ENCODE results near the gene NCKAP5L. TPM values are rescaled to one million over a fixed set of nuclear protein-coding genes. Genes with fewer than 3 reads are reported as not detected.

The NCKAP5L gene
- polyA plus RNA-seq, 1 donor (not counting 4 experiments of a cell fraction or from before 2014, with no cell fraction given) = 3.9 TPM

- Histone ChIP-seq H3K9me3 (ENCODE audit: control insufficient read depth, low read depth, low read length) (no peaks in the 10 kb centered on the region), H3K9me1 (ENCODE audit: control insufficient read depth, extremely low read depth, insufficient read depth, low read length) (no peaks in the 10 kb centered on the region), H3K79me2 (ENCODE audit: control insufficient read depth, insufficient read depth, low read length) (no peaks in the 10 kb centered on the region), H3K4me3 (ENCODE audit: control insufficient read depth in 2 of 3, extremely low read depth in 1 of 3, insufficient read depth in 2 of 3, low read depth in 1 of 3, low read length in 3 of 3) (no peak overlapping the region), H3K4me1 (ENCODE audit: control insufficient read depth, extremely low read depth, insufficient read depth, low read length) (peaks cover 10% of the 10 kb centered on the region), H2AFZ (ENCODE audit: control insufficient read depth, low read length) (no peak overlapping the region), H3K4me2 (ENCODE audit: control insufficient read depth, extremely low read depth, insufficient read depth, low read depth, low read length) (no peak overlapping the region), H3K27me3 (ENCODE audit: control insufficient read depth, extremely low read depth, insufficient read depth, low read length) (peaks cover 8% of the 10 kb centered on the region), H3K36me3 (ENCODE audit: control insufficient read depth in 2 of 2, extremely low read depth in 1 of 2, insufficient read depth in 2 of 2, low read length in 2 of 2) (no peaks in the 10 kb centered on the region), H3K9ac (ENCODE audit: control insufficient read depth, extremely low read depth, insufficient read depth, low read length) (no peak overlapping the region), H3K27ac (ENCODE audit: control insufficient read depth, insufficient read depth, low read length) (no peak overlapping the region), H4K20me1 (ENCODE audit: control insufficient read depth, extremely low read depth, insufficient read depth, low read length) (no peaks in the 10 kb centered on the region)
- dilution Hi-C loops (cut with MboI; ENCODE audit: extremely low pct_ligation_motif_present, low sequenced_read_pairs) = loop anchor here (25.0 kb wide), 1 partner anchor 191 kb away; the partner anchor contains the start of gene ASIC1
- FAIRE-seq (no peak), DNase-seq (ENCODE audit: low read depth, low spot score) (no peak)
- no peak for TF ChIP-seq EZH2 (IDR thresholded peaks at IDR 0.05; ENCODE audit: low read length)
- TF ChIP-seq, protein P1, sequence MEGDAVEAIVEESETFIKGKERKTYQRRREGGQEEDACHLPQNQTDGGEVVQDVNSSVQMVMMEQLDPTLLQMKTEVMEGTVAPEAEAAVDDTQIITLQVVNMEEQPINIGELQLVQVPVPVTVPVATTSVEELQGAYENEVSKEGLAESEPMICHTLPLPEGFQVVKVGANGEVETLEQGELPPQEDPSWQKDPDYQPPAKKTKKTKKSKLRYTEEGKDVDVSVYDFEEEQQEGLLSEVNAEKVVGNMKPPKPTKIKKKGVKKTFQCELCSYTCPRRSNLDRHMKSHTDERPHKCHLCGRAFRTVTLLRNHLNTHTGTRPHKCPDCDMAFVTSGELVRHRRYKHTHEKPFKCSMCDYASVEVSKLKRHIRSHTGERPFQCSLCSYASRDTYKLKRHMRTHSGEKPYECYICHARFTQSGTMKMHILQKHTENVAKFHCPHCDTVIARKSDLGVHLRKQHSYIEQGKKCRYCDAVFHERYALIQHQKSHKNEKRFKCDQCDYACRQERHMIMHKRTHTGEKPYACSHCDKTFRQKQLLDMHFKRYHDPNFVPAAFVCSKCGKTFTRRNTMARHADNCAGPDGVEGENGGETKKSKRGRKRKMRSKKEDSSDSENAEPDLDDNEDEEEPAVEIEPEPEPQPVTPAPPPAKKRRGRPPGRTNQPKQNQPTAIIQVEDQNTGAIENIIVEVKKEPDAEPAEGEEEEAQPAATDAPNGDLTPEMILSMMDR (optimal IDR thresholded peaks at IDR 0.05 in 1 of 3, IDR thresholded peaks at IDR 0.05 in 1 of 3, conservative IDR thresholded peaks at IDR 0.05 in 1 of 3; ENCODE audit: extremely low read depth in 1 of 3, insufficient read depth in 2 of 3, low read length in 3 of 3) = no peak
These were observed 43.0 kb upstream of the NCKAP5L start for GRCh38 chr12:49871263-49871561.

DNA sequence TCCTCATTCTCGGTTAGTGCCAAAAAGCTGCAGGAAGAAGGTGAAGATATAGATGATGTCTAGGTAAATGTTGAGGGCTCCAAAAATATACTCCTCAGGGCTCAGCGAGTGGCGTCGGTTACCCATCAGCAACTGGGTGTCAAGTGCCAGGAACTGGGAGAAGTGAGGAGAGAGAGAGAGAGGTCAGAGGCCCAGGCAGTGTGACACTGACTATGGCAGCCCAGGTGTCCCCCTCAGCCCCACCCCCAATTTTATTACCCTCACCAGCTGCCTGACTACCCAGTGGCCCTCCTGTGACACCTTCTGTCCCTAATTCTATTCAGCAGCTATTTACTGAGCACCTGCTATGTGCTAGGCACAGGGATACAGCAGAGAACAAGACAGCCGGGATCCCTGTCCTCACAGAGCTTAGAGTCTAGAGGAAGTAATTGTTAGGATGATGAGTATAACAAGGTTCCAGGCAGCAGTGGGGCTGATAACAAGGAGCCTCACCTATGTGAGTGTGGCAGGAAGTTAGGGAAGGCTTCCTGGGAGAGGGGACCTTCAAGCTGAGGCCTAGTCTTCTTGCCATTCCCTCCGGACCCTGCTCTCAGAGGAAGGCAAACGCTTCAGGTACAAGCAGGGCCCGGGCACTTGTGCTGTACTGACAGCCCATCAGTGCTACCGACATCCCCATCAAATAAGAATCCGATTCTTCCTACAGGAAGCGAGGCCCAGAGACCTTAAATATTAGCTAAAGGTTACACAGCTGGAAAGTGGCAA, 42.5 kb upstream of the NCKAP5L start:
- dilution Hi-C loops (cut with MboI; ENCODE audit: extremely low pct_ligation_motif_present, low sequenced_read_pairs) = loop anchor here (25.0 kb wide), 1 partner anchor 192 kb away; the partner anchor contains the start of gene ASIC1
- H4K20me1 ChIP-seq (ENCODE audit: control insufficient read depth, extremely low read depth, insufficient read depth, low read length) = no peaks in the 10 kb centered on the region
- TF ChIP-seq EZH2 (IDR thresholded peaks at IDR 0.05; ENCODE audit: low read length) = no peak
- TF ChIP-seq, protein P1 (optimal IDR thresholded peaks at IDR 0.05 in 1 of 3, IDR thresholded peaks at IDR 0.05 in 1 of 3, conservative IDR thresholded peaks at IDR 0.05 in 1 of 3; ENCODE audit: extremely low read depth in 1 of 3, insufficient read depth in 2 of 3, low read length in 3 of 3) = no peak
- no peaks in the 10 kb centered on the region for H3K79me2 ChIP-seq (ENCODE audit: control insufficient read depth, insufficient read depth, low read length)
- no peak overlapping the region for H3K4me3 ChIP-seq (ENCODE audit: control insufficient read depth in 2 of 3, extremely low read depth in 1 of 3, insufficient read depth in 2 of 3, low read depth in 1 of 3, low read length in 3 of 3)
- H3K4me1 ChIP-seq (ENCODE audit: control insufficient read depth, extremely low read depth, insufficient read depth, low read length) = peaks cover 10% of the 10 kb centered on the region
- H3K4me2 ChIP-seq (ENCODE audit: control insufficient read depth, extremely low read depth, insufficient read depth, low read depth, low read length) = no peak overlapping the region
- no peak overlapping the region for H3K9ac ChIP-seq (ENCODE audit: control insufficient read depth, extremely low read depth, insufficient read depth, low read length)
- FAIRE-seq (no peak), DNase-seq (ENCODE audit: low read depth, low spot score) (no peak)
- no peaks in the 10 kb centered on the region for H3K36me3 ChIP-seq (ENCODE audit: control insufficient read depth in 2 of 2, extremely low read depth in 1 of 2, insufficient read depth in 2 of 2, low read length in 2 of 2)
- H3K9me3 ChIP-seq (ENCODE audit: control insufficient read depth, low read depth, low read length) = no peaks in the 10 kb centered on the region
- H3K27ac ChIP-seq (ENCODE audit: control insufficient read depth, insufficient read depth, low read length) = no peak overlapping the region
- H3K27me3 ChIP-seq (ENCODE audit: control insufficient read depth, extremely low read depth, insufficient read depth, low read length) = peaks cover 8% of the 10 kb centered on the region
- H2AFZ ChIP-seq (ENCODE audit: control insufficient read depth, low read length) = no peak overlapping the region
- no peaks in the 10 kb centered on the region for H3K9me1 ChIP-seq (ENCODE audit: control insufficient read depth, extremely low read depth, insufficient read depth, low read length)
